Spinal cord (tissue), 10 donors: ENCODE data around the gene EEF2KMT. TPM values are rescaled to one million over a fixed set of nuclear protein-coding genes. Genes with fewer than 3 reads are reported as not detected.
A peak's percentile ranks its signal among the peaks of the same experiment; 100 is the strongest.
"Not testable (repeated sequence)": the region's sequence is repeated elsewhere in the genome, so short reads cannot be mapped to it uniquely, and the experiment has no call there.

Source experiments
- DNase-seq, 6 donors: peaks; one replicate each; pipeline versions ENCODE4 v3.0.0 to v3.0.0-alpha.2; 2013 to 2015; ENCODE audit warnings: low spot score in 6 of 6, low read depth in 4 of 6
- H3K27ac ChIP-seq: one replicate; pipeline ENCODE4 v1.5.1; 2013; ENCODE audit warnings: low read depth, low read length, control low read depth
- H3K27me3 ChIP-seq: one replicate; pipeline ENCODE4 v1.6.1; 2013; ENCODE audit warnings: low read length; ENCODE audit not compliant: control insufficient read depth, insufficient read depth
- H3K36me3 ChIP-seq: one replicate; pipeline ENCODE4 v1.6.1; 2013; ENCODE audit warnings: low read length; ENCODE audit not compliant: control insufficient read depth, insufficient read depth
- H3K4me1 ChIP-seq: one replicate; pipeline ENCODE4 v1.6.1; 2013; ENCODE audit warnings: low read length; ENCODE audit not compliant: control insufficient read depth, insufficient read depth
- H3K4me3 ChIP-seq: one replicate; pipeline ENCODE4 v1.5.1; 2013; ENCODE audit warnings: low read depth, low read length, control low read depth
- H3K9me3 ChIP-seq: one replicate; pipeline ENCODE4 v1.6.1; 2013; ENCODE audit warnings: low read length; ENCODE audit not compliant: control insufficient read depth, insufficient read depth
- WGBS: methylation state at CpG from one replicate; pipeline ENCODE4 v1.1.5; 2013; ENCODE audit warnings: missing lambda C conversion rate; ENCODE audit not compliant: insufficient coverage; 5-methylcytosine and 5-hydroxymethylcytosine counted together
- polyA plus RNA-seq, 2 donors: library from polyadenylated mRNA; unstranded; fragments of 120-200 nt; gene quantifications; one replicate each; pipeline ENCODE4 v1.2.1, GENCODE V29; 2013; ENCODE audit not compliant: insufficient read length in 2 of 2
- total RNA-seq, 2 donors: library from RNA; depleted of rRNA in 1 of 2; stranded (reverse); fragments of 120-200 nt in 1 of 2; fragments of >200 nt in 1 of 2; gene quantifications; one replicate each; pipeline versions ENCODE4 v1.2.3 to v1.2.4, GENCODE V29; 2013 to 2014
- donor health status: healthy.

EEF2KMT gene
- total and polyA plus RNA-seq, 4 donors, result 6.7 to 15.3 (median 11.5) TPM

DNA sequence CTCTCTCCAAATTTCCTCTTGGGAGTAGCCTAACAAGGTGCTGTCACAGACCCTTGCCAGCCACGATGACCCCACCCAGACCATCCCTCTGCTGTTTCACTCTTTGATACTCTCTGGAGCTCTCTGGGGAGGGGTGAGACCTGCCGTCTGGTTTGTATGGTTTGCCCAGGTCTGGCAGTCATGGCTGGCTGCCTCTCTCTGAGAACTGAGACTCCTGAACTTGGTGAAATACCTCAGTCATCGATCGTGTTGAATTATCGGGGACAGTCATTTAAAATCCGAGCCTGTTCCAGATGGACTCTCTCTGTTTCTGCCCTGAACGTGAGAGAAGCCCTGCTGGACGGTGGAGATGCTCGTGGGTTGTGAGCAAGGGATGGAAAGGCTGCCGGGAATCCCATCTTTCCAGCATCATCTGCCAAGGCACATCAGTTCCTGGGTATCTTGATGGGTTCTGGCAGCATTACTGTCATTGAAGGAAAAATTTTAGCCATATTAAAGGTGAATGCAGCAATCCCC lies 19.2 kb upstream of the EEF2KMT start:
- not testable (repeated sequence) for H3K27ac ChIP-seq, H3K4me3 ChIP-seq

DNA sequence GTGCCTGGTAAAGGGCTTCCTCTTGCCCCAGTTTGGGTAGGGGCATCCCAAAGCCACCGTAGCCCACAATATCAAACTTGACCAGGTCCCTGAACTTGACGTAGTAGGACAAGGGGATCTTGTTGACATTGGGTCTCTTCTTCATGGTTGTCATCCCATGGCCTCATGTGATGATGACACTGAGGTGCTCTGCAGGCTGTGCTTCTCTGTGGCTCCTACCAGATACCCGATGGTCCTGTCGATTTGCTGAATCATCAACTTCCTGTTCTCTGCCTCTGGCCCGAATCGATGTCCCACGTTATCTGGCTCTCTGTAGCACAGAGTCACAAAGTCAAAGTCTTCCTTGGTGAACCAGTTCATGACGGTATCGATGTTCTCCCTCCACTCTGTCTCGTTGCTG lies 13.3 kb upstream of the EEF2KMT start:
- H3K4me3 ChIP-seq, H3K36me3 ChIP-seq, DNase-seq, H3K9me3 ChIP-seq, H3K27me3 ChIP-seq, H3K27ac ChIP-seq, H3K4me1 ChIP-seq: not testable (repeated sequence)
- 89% methylated on average over 7 of the region's 10 CpGs for WGBS

More for the DNA sequence above, 19.2 kb upstream of the EEF2KMT start:
- H3K4me1 ChIP-seq, H3K9me3 ChIP-seq, H3K36me3 ChIP-seq, H3K27me3 ChIP-seq: not testable (repeated sequence)
- DNase-seq, result peak in 1 of 6 donors; percentile 28
- 67% methylated on average over 5 of the region's 10 CpGs for WGBS

DNA sequence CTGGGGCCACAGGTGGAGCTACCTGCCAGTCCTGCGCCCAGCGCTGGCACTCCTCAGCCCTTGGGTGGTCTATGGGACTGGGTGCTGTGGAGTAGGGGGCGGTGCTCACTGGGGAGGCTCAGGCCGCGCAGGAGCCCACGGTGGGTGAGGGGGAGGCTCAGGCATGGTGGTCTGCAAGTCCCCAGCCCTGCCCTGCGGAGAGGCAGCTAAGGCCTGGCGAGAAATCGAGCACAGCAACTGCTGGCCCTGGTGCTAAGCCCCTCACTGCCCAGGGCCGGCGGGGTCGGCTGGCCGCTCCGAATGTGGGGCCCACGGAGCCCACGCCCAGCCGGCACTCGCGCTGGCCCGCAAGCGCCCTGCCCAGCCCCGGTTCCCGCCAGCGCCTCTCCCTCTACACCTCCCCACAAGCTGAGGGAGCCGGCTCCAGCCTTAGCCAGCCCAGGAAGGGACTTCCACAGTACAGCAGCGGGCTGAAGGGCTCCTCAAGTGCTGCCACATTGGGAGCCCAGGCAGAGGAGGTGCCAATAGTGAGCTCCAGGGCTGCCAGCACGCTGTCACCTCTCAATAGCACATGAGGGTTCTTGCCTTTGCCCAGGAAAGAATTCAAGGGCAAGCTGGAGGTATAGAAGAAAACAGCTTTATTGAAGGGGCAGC lies 11.0 kb upstream of the EEF2KMT start:
- Histone ChIP-seq H3K4me1 (no peaks in the 10 kb centered on the region), H3K9me3 (no peaks in the 10 kb centered on the region), H3K36me3 (no peaks in the 10 kb centered on the region), H3K27ac (no peak overlapping the region), H3K4me3 (no peak overlapping the region), H3K27me3 (no peaks in the 10 kb centered on the region)
- 94% methylated on average over 26 of the region's 27 CpGs for whole genome bisulfite sequencing
- no peak for DNase-seq

DNA sequence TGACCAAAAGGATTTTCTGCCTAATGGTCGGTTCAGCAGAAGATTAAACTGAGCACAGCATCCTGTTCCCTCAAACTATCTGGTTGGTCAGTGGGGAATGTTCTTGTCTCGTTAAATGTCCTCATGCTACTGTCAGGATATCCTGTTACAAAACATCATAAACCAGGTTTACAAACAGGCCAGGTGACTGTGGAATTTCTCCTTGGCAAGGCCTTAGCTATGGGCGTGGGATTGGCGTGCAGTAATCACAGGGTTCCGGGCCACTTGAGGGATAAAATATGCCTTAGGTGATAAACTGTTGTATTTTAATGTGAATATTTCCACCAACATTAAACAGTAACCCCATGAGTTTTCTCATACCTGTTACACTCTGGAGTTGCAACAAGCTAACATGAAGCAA lies 7.4 kb upstream of the EEF2KMT start:
- not testable (repeated sequence) for H3K27ac ChIP-seq, H3K4me3 ChIP-seq, H3K27me3 ChIP-seq, H3K36me3 ChIP-seq, H3K9me3 ChIP-seq, DNase-seq, H3K4me1 ChIP-seq
- no CpG with 5 or more reads among the region's 5 CpGs for WGBS

DNA sequence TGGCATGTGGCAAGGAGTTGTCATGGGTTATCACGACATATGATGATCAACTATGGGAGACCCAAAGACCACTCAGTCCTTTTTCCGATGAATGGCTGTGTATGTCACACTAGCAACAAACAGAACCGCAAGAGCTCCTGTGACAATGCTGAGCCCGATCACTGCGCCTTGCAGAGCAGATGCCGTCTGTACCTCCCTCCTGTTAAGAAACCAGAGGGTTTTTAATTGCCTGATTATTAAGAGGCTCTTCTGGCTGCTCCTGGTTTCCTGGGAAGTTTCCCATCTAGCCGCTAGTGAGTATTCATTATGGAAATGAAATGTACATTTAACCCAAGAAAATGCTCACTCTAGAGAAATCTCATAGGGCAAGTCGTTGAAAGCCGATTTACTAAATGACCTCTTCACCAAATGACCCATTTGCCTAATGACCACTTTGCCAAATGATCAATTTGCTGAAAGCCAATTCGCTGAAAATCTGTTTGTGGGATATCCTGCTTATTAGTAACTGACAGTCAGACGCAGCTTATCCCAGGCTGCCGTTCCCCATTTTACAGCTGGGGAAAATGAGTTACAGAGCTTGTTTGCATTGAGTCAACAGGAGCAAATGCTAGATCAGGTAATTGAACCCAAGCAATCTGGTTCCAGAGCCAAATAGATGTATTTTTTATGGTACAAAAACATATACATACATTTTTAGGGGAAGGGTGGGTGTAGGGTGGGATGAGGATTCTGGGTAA lies 5.9 kb upstream of the EEF2KMT start:
- DNase-seq, result peak in 2 of 6 donors; percentile 14 to 79
- H3K9me3 ChIP-seq, H3K27me3 ChIP-seq, H3K27ac ChIP-seq, H3K4me3 ChIP-seq, H3K4me1 ChIP-seq, H3K36me3 ChIP-seq: not testable (repeated sequence)
- WGBS, result 71% methylated on average over 6 of the region's 12 CpGs

DNA sequence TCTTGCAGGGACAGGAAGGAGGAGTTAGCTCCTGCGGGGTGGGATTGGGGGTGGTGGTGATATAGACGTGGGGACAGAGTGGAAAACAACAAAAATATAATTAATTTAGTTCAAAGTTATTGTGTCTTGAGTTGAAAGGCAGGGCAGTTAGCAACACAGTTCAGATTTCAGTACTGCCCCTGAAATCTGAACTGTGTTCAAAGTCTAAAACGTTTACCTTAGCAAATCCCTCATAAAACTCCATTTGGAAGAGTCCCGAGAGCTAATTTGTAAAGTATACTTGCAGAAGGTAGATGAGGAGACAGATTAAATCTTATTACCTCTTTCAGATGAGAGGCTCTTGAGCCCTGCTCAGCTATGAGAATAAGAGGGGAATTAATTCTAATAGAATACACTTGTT lies 1.6 kb upstream of the EEF2KMT start:
- H3K27me3 ChIP-seq, DNase-seq, H3K9me3 ChIP-seq, H3K4me3 ChIP-seq, H3K36me3 ChIP-seq, H3K4me1 ChIP-seq, H3K27ac ChIP-seq: not testable (repeated sequence)
- WGBS, result no CpG with 5 or more reads among the region's 4 CpGs

DNA sequence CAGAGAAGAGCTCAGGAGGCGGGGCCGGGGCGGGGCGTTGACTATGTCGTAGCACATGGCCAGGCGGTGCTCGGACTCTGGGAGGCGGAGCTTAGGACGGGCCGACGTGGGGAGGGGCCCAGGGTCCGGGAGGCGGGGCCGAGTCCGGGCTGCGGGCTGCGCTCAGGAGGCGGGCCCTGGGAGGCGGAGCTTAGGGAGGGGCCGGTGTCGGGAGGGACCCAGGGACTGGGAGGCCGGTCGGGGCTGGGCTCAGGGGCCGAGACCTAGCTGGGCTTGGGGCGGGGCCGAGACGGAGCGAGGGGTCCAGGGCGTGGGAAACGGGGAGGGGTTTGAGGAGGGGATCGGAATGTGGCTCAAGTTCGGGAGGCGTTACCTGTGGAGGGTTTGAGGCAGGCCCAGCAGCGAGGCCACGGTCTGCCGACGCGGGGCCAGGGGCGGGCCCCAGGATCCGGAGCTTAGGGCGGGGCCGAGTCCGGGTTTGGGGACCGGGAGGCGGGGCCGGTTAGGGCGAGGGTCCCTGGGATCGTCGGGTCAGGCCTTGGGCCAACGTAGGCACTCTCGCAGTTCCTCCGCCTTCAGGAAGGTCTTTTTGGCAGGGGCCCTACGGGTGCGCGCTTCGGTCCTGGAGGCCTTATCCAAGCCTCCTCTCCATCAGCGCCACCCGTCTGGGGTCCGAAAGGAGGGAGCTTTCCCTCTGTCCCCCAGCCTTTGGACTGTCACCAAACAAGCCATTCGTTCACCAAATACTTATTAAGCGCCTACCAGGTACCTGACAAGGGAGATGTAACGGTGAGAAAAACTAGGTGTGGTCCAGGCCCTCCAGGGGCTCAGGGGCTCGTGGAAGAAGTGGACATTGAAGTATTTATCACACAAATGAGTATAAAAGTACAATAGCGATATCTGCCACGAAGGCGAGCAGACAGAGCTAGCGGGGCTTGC lies 895 bp upstream of the EEF2KMT start:
- not testable (repeated sequence) for H3K36me3 ChIP-seq, H3K4me1 ChIP-seq, H3K9me3 ChIP-seq, H3K27me3 ChIP-seq
- peak overlapping the region; percentile 46 for H3K4me3 ChIP-seq
- peak overlapping the region; percentile 78 for H3K27ac ChIP-seq
- 0% methylated on average over 39 of the region's 67 CpGs for WGBS
- DNase-seq, result peak in 2 of 6 donors; percentile 71 to 81

DNA sequence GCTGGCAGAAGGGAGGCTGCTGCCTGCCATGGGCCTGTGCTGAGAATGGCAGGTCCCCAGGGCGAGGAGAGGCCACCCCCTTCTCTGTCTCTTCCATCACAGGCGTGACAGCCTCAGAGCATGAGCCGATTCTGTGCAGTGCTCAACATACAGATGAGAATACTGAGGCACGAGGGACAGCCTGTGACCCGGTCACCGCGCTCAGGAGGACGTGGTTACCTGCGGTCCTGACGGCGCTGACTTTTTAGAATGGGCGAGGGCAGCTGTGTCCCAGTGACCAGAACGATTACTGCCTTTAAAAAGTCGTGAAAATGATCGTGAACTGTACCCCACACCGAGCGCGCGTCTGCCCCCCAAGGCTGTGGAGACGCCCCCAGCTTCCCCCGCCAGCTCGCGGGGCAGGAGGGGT lies 530 bp downstream of the EEF2KMT start:
- not testable (repeated sequence) for H3K36me3 ChIP-seq, H3K27me3 ChIP-seq, H3K9me3 ChIP-seq, H3K4me1 ChIP-seq
- DNase-seq, result peak in 2 of 6 donors; percentile 73 to 74
- peak overlapping the region; percentile 32 for H3K4me3 ChIP-seq
- WGBS, result 2% methylated on average over 23 of the region's 23 CpGs
- peak overlapping the region; percentile 33 for H3K27ac ChIP-seq

DNA sequence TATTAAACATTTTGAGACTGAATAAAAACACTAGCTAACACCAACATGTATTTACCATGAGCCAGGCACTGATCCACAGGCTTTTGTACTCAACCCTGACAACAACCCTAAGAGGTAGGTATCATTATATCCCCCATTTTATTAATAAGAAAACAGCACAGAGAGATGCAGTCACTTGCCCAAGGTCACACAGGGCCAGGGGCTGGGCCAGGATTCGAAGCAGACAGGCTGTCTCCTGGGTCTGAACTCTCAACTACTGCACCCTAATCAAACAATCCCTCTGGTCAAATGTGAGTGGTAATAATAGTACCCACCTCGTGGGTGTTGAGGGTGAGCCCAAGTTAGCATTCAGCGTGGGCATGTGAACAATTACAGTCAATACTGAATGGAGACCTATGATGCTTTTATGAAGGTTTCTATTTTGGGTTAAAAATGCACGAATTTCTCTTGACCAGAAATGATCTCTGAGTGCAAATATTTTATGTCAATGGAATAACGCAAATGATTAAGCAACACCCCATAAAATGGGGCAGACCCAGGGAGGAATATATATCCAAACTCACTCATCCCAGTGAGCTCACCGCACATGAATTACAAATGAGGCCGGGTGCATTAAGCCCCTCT lies 1.0 kb downstream of the EEF2KMT start:
- peak overlapping the region; percentile 33 for H3K27ac ChIP-seq
- H3K4me1 ChIP-seq, H3K9me3 ChIP-seq, H3K27me3 ChIP-seq, H3K36me3 ChIP-seq: not testable (repeated sequence)
- peak in 1 of 6 donors; percentile 12 for DNase-seq
- WGBS, result no CpG with 5 or more reads among the region's 7 CpGs
- H3K4me3 ChIP-seq, result peak overlapping the region; percentile 32
